HepG2 (cell line): ENCODE data around the gene PLIN4. TPM values are rescaled to one million over a fixed set of nuclear protein-coding genes. Genes with fewer than 3 reads are reported as not detected.

Source experiments
- KDM1A ChIP-seq: IDR thresholded peaks from 2 replicates; pipeline ENCODE4 v1.6.1; 2016; ENCODE audit warnings: missing compliant biosample characterization
- MLLT10 ChIP-seq: sonication (generic); formaldehyde crosslinking; IDR thresholded peaks from 2 replicates; pipeline ENCODE4 v1.4.0; 2020; ENCODE audit warnings: missing genetic modification reagents
- POLR2AphosphoS2 ChIP-seq: IDR thresholded peaks from 2 replicates; pipeline ENCODE4 v1.6.1; 2011; ENCODE audit warnings: low read depth, low read length, improper control_type of control experiment
- PRMT3 ChIP-seq: sonication (generic); formaldehyde crosslinking; IDR thresholded peaks from 2 replicates; pipeline ENCODE4 v1.8.1; 2022; ENCODE audit warnings: low read depth, mild to moderate bottlenecking, moderate library complexity, missing genetic modification reagents, borderline replicate concordance
- RCOR2 ChIP-seq: IDR thresholded peaks from 2 replicates; pipeline ENCODE4 v1.6.1; 2016; ENCODE audit warnings: missing biosample characterization, missing genetic modification reagents
- SOX13 ChIP-seq, 3 experiments: fragments of 450-650 bp in 1 of 3; sonication (generic) in 1 of 3; formaldehyde crosslinking in 1 of 3; IDR thresholded peaks in 2 of 3; conservative IDR thresholded peaks in 1 of 3; 2 replicates each; pipeline versions ENCODE4 v1.5.0 to v1.6.1; 2016 to 2020; ENCODE audit warnings: antibody characterized with exemption in 1 of 3, mild to moderate bottlenecking in 1 of 3, missing compliant biosample characterization in 1 of 3, missing genetic modification reagents in 1 of 3, moderate library complexity in 1 of 3
- XBP1 ChIP-seq: sonication (generic); formaldehyde crosslinking; IDR thresholded peaks from 2 replicates; pipeline ENCODE4 v1.5.0; 2020; ENCODE audit warnings: missing genetic modification reagents
- XRCC5 ChIP-seq: fragments of 200-400 bp; formaldehyde crosslinking; optimal IDR thresholded peaks from 2 replicates; pipeline ENCODE3; 2017; ENCODE audit warnings: mild to moderate bottlenecking, low read length
- ZBTB20 ChIP-seq: sonication (generic); formaldehyde crosslinking; IDR thresholded peaks from 2 replicates; pipeline ENCODE4 v1.8.1; 2023; ENCODE audit warnings: missing genetic modification reagents, low read depth, mild to moderate bottlenecking, borderline replicate concordance
- ZBTB7A ChIP-seq: sonication (generic); formaldehyde crosslinking; IDR thresholded peaks from 2 replicates; pipeline ENCODE4 v1.8.0; 2022; ENCODE audit warnings: mild to moderate bottlenecking, missing genetic modification reagents
- ZFP82 ChIP-seq: sonication (generic); formaldehyde crosslinking; IDR thresholded peaks from 2 replicates; pipeline ENCODE4 v1.5.1; 2020; ENCODE audit warnings: mild to moderate bottlenecking, missing genetic modification reagents, borderline replicate concordance
- ZNF121 ChIP-seq: sonication (generic); formaldehyde crosslinking; IDR thresholded peaks from 2 replicates; pipeline ENCODE4 v1.5.0; 2020; ENCODE audit warnings: mild to moderate bottlenecking, missing genetic modification reagents
- ZNF20 ChIP-seq: sonication (generic); formaldehyde crosslinking; IDR thresholded peaks from 2 replicates; pipeline ENCODE4 v1.4.0; 2020; ENCODE audit warnings: mild to moderate bottlenecking, moderate library complexity, missing genetic modification reagents
- ZNF3 ChIP-seq: IDR thresholded peaks from 2 replicates; pipeline ENCODE4 v1.7.0; 2017; ENCODE audit warnings: inconsistent platforms
- ZNF383 ChIP-seq: sonication (generic); formaldehyde crosslinking; IDR thresholded peaks from 2 replicates; pipeline ENCODE4 v1.4.0; 2020; ENCODE audit warnings: missing genetic modification reagents, mild to moderate bottlenecking, borderline replicate concordance
- polyA plus RNA-seq, 8 experiments: library from polyadenylated mRNA; depleted of rRNA in 3 of 8; stranded (reverse) in 7 of 8; unstranded in 1 of 8; fragments of >200 nt; fragmentation: Illumina TruSeq in 4 of 8; extraction: Trizol in 4 of 8; gene quantifications; 2 replicates each; pipeline versions ENCODE4 v1.2.1 to v1.2.3, GENCODE V29; 2011 to 2016; ENCODE audit warnings: low read depth in 4 of 8, missing spikeins in 1 of 8, mixed read lengths in 1 of 8; ENCODE audit not compliant: insufficient read depth in 1 of 8
- total RNA-seq, 5 experiments: library from RNA; depleted of rRNA; stranded (reverse); fragments of >200 nt; fragmentation: Illumina TruSeq; extraction: Trizol; gene quantifications; 2 replicates each; pipeline ENCODE4 v1.2.3, GENCODE V29; 2016; ENCODE audit warnings: low read depth in 1 of 5
- TF ChIP-seq, protein P1 (sequence below): sonication (generic); formaldehyde crosslinking; IDR thresholded peaks from 2 replicates; pipeline ENCODE4 v1.5.1; 2020; ENCODE audit warnings: missing genetic modification reagents, mild to moderate bottlenecking, borderline replicate concordance
- TF ChIP-seq, protein P2 (sequence below): sonication (generic); formaldehyde crosslinking; IDR thresholded peaks from 2 replicates; pipeline ENCODE4 v1.4.0; 2020; ENCODE audit warnings: mild to moderate bottlenecking, missing genetic modification reagents
- TF ChIP-seq, protein P3 (sequence below): sonication (generic); formaldehyde crosslinking; IDR thresholded peaks from 2 replicates; pipeline ENCODE4 v1.5.1; 2020; ENCODE audit warnings: missing genetic modification reagents, mild to moderate bottlenecking, borderline replicate concordance

Gene PLIN4
- total and polyA plus RNA-seq, 2 of the 13 experiments (the other 11 are each of a cell fraction or from before 2014, with no cell fraction given) = 1.1 to 1.3 TPM

DNA sequence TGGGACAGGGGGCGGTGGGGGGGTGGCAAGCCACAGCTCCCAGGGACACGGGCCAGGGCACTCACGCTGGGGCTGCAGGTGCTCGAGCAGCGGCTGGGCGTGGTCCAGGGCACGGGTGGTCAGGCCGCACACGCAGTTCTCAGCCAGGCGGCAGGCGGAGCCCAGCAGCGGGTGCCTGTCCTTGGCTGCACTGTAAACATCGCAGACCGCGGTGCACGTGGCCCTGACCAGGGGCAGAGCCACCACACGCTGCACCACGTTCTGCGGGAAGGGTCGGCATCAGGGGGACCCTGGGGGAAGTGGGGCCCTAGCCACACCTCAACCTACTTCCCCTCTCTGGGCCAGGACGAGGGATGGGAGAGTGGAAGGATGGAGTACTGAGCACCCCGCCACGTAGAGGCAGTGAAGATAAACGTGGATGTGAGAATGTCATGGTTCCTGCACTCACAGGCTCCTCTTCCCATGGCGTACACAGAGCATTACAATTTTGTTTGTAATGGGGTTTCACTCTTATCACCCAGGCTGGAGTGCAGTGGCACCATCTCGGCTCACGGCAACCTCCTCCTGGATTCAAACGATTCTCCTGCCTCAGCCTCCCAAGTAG is 13.4 kb upstream of the PLIN4 start (continued):
- TF ChIP-seq, protein P1, sequence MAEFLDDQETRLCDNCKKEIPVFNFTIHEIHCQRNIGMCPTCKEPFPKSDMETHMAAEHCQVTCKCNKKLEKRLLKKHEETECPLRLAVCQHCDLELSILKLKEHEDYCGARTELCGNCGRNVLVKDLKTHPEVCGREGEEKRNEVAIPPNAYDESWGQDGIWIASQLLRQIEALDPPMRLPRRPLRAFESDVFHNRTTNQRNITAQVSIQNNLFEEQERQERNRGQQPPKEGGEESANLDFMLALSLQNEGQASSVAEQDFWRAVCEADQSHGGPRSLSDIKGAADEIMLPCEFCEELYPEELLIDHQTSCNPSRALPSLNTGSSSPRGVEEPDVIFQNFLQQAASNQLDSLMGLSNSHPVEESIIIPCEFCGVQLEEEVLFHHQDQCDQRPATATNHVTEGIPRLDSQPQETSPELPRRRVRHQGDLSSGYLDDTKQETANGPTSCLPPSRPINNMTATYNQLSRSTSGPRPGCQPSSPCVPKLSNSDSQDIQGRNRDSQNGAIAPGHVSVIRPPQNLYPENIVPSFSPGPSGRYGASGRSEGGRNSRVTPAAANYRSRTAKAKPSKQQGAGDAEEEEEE = 0 out of 2 replicates have a peak, but pooled peaks have one; percentile 43
- TF ChIP-seq MLLT10 (CRISPR knock-in tag) (no peak), ZNF20 (CRISPR knock-in tag) (no peak), ZFP82 (CRISPR knock-in tag) (peak; percentile 41; the same call in 1 of the 2 replicates), ZBTB7A (peak; percentile 77), ZNF121 (CRISPR knock-in tag) (no peak), RCOR2 (CRISPR knock-in tag) (no peak), XBP1 (no peak), XRCC5 (peak; percentile 16), SOX13 (IDR thresholded peaks at IDR 0.05) (no peak), SOX13 (CRISPR knock-in tag; conservative IDR thresholded peaks at IDR 0.05 in 1 of 2, IDR thresholded peaks at IDR 0.05 in 1 of 2) (peak in 1 of 2 experiments; percentile 47; a peak in 1 of 4 replicates), ZNF3 (CRISPR knock-in tag) (no peak), ZNF383 (CRISPR knock-in tag) (no peak), PRMT3 (CRISPR knock-in tag) (no peak), KDM1A (CRISPR knock-in tag) (no peak), POLR2AphosphoS2 (no peak), ZBTB20 (CRISPR knock-in tag) (peak; percentile 38; the same call in 1 of the 2 replicates)
- TF ChIP-seq, protein P2, sequence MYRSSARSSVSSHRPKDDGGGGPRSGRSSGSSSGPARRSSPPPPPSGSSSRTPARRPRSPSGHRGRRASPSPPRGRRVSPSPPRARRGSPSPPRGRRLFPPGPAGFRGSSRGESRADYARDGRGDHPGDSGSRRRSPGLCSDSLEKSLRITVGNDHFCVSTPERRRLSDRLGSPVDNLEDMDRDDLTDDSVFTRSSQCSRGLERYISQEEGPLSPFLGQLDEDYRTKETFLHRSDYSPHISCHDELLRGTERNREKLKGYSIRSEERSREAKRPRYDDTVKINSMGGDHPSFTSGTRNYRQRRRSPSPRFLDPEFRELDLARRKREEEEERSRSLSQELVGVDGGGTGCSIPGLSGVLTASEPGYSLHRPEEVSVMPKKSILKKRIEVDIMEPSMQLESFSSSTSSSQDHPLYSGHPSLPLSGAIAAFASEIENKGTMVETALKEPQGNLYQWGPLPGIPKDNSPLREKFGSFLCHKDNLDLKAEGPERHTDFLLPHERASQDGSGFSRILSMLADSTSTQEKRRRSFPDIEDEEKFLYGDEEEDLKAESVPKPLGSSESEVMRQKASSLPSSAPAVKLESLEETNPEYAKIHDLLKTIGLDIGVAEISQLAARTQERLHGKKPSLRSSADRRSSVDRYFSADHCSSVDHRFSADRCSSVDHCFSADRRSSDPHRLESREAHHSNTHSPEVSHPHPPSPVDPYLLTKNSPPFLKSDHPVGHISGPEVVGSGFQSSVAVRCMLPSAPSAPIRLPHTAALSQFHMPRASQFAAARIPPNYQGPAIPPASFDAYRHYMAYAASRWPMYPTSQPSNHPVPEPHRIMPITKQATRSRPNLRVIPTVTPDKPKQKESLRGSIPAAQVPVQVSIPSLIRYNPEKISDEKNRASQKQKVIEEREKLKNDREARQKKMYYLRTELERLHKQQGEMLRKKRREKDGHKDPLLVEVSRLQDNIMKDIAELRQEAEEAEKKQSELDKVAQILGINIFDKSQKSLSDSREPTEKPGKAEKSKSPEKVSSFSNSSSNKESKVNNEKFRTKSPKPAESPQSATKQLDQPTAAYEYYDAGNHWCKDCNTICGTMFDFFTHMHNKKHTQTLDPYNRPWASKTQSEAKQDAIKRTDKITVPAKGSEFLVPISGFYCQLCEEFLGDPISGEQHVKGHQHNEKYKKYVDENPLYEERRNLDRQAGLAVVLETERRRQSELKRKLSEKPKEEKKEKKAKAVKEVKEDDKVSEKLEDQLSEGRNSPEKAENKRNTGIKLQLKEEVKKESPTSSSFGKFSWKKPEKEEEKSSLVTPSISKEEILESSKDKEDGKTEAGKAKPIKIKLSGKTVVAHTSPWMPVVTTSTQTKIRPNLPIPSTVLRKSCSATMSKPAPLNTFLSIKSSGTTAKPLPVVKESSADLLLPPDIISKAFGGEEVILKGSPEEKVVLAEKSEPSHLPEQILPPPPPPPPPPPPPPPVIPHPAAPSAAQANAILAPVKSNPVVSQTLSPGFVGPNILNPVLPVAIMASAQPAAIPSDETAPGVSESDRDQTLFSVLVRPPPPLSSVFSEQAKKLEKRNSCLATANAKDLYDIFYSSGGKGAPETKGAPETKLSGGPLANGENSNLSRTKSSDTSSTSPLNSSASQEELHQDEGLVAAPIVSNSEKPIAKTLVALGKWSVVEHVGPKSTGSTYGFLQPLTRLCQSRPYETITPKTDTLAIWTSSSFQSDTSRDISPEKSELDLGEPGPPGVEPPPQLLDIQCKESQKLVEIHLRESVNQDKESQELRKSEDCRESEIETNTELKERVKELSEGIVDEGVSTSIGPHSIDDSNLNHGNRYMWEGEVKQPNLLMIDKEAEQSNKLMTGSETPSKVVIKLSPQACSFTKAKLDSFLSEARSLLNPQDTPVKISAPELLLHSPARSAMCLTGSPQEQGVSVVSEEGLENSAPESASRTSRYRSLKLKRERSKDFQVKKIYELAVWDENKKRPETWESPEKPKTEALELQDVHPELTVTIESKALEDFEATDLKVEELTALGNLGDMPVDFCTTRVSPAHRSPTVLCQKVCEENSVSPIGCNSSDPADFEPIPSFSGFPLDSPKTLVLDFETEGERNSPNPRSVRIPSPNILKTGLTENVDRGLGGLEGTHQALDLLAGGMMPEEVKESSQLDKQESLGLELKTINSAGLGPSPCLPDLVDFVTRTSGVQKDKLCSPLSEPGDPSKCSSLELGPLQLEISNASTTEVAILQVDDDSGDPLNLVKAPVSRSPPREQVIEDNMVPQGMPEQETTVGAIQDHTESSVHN (CRISPR knock-in tag) = peak; percentile 64; the same call in 1 of the 2 replicates
- TF ChIP-seq, protein P3, sequence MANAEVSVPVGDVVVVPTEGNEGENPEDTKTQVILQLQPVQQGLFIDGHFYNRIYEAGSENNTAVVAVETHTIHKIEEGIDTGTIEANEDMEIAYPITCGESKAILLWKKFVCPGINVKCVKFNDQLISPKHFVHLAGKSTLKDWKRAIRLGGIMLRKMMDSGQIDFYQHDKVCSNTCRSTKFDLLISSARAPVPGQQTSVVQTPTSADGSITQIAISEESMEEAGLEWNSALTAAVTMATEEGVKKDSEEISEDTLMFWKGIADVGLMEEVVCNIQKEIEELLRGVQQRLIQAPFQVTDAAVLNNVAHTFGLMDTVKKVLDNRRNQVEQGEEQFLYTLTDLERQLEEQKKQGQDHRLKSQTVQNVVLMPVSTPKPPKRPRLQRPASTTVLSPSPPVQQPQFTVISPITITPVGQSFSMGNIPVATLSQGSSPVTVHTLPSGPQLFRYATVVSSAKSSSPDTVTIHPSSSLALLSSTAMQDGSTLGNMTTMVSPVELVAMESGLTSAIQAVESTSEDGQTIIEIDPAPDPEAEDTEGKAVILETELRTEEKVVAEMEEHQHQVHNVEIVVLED (CRISPR knock-in tag) = peak; percentile 40; the same call in 1 of the 2 replicates
